Measurements from ENCODE around the gene ADGRV1.

DNA sequence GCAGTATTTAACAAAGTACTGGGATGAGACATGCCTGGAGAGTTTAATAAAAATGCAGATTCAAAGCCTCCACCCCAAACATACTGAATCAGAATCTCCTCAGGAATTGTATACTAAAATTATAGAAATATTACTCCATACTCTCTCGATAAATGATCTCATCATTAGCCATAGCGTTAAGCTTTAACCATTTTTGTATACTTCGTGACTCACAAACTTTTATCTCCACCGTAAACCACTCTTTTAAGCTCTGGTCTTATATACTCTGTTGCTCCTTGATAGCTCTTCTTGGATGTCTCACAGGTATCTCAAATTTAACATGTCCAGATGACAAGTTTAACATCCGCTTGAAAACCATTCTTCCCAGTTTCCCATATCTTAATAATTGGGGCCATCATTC is 327.8 kb downstream of the ADGRV1 start:
- TF ChIP-seq, protein P1, sequence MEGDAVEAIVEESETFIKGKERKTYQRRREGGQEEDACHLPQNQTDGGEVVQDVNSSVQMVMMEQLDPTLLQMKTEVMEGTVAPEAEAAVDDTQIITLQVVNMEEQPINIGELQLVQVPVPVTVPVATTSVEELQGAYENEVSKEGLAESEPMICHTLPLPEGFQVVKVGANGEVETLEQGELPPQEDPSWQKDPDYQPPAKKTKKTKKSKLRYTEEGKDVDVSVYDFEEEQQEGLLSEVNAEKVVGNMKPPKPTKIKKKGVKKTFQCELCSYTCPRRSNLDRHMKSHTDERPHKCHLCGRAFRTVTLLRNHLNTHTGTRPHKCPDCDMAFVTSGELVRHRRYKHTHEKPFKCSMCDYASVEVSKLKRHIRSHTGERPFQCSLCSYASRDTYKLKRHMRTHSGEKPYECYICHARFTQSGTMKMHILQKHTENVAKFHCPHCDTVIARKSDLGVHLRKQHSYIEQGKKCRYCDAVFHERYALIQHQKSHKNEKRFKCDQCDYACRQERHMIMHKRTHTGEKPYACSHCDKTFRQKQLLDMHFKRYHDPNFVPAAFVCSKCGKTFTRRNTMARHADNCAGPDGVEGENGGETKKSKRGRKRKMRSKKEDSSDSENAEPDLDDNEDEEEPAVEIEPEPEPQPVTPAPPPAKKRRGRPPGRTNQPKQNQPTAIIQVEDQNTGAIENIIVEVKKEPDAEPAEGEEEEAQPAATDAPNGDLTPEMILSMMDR (IDR thresholded peaks at IDR 0.05; ENCODE audit: borderline replicate concordance, extremely low read depth, low read length, poor library complexity, severe bottlenecking): no peak
- TF ChIP-seq EZH2 (IDR thresholded peaks at IDR 0.05; ENCODE audit: borderline replicate concordance, low read depth, low read length, severe bottlenecking): no peak

All from DND-41 (cell line).